ENCODE data around the gene KLHDC3. TPM values are rescaled to one million over a fixed set of nuclear protein-coding genes. Genes with fewer than 3 reads are reported as not detected.
A peak's percentile ranks its signal among the peaks of the same experiment; 100 is the strongest.

Gene KLHDC3
- total and polyA plus RNA-seq, 2 of the 13 experiments (the other 11 are each of a cell fraction or from before 2014, with no cell fraction given) = 78.3 to 91.5 TPM

- TF ChIP-seq ZBTB10 (CRISPR knock-in tag; IDR thresholded peaks at IDR 0.05; ENCODE audit: borderline replicate concordance) (0 out of 2 replicates have a peak, but pooled peaks have one; percentile 34), ZFP36 (IDR thresholded peaks at IDR 0.05; ENCODE audit: borderline replicate concordance, low read depth, low read length, partially characterized antibody) (no peak), ZNF598 (CRISPR knock-in tag; IDR thresholded peaks at IDR 0.05; ENCODE audit: borderline replicate concordance) (0 out of 2 replicates have a peak, but pooled peaks have one; percentile 19), XBP1 (CRISPR knock-in tag; IDR thresholded peaks at IDR 0.05) (no peak), CBX5 (CRISPR knock-in tag; IDR thresholded peaks at IDR 0.05; ENCODE audit: borderline replicate concordance) (no peak), NFAT5 (CRISPR knock-in tag; IDR thresholded peaks at IDR 0.05) (no peak), ERF (CRISPR knock-in tag; IDR thresholded peaks at IDR 0.05) (no peak), ZNF234 (CRISPR knock-in tag; conservative IDR thresholded peaks at IDR 0.05) (no peak), ZNF432 (CRISPR knock-in tag; IDR thresholded peaks at IDR 0.05; ENCODE audit: borderline replicate concordance) (no peak), ZXDC (CRISPR knock-in tag; IDR thresholded peaks at IDR 0.05) (no peak), ZNF639 (CRISPR knock-in tag; conservative IDR thresholded peaks at IDR 0.05) (no peak), SAFB2 (CRISPR knock-in tag; IDR thresholded peaks at IDR 0.05; ENCODE audit: borderline replicate concordance, low read depth) (0 out of 2 replicates have a peak, but pooled peaks have one; percentile 2), ZNF704 (CRISPR knock-in tag; IDR thresholded peaks at IDR 0.05; ENCODE audit: borderline replicate concordance) (no peak), TP53 (CRISPR knock-in tag; conservative IDR thresholded peaks at IDR 0.05) (no peak)
Observed at GRCh38 chr6:43013097-43013842, 779 bp upstream of the KLHDC3 start (continued).
